Fibroblast of villous mesenchyme (primary cell): ENCODE results near the gene SLC1A2. TPM values are rescaled to one million over a fixed set of nuclear protein-coding genes. Genes with fewer than 3 reads are reported as not detected.

Experiments
- DNase-seq: peaks from one replicate; pipeline ENCODE4 v3.0.0-alpha.2; 2010; ENCODE audit warnings: low read depth
- H3K4me3 ChIP-seq: 2 replicates; pipeline ENCODE4 v1.5.1; 2011; ENCODE audit warnings: low read depth, mild to moderate bottlenecking, low read length
- total RNA-seq: library from RNA; depleted of rRNA; stranded (reverse); fragments of >200 nt; gene quantifications from 2 replicates; pipeline ENCODE4 v1.2.3, GENCODE V29; 2012
- TF ChIP-seq, protein P1 (sequence below): IDR thresholded peaks from 2 replicates; pipeline ENCODE4 v1.5.1; 2012; ENCODE audit warnings: low read depth, mild to moderate bottlenecking, low read length; ENCODE audit not compliant: insufficient read depth

Gene SLC1A2
- total RNA-seq, 1 donor: 23.7 TPM

DNA sequence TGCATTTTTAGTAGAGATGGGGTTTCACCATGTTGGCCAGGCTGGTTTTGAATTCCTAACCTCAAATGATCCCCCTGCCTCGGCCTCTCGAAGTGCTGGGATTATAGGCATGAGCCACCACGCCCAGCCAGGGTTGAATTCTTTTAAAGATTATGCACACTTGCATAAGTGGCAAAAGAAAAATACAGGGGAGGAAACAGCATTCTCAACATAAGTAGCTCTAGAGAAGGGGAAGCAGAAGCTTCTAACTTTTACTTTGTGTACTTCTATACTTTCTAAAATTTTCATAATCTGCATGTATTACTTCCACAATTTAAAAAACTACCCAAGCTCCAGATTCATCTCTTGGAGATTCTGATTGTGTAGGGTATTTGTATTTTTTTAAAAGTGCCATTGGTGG is 108.0 kb downstream of the SLC1A2 start:
- DNase-seq: no peak
- TF ChIP-seq, protein P1, sequence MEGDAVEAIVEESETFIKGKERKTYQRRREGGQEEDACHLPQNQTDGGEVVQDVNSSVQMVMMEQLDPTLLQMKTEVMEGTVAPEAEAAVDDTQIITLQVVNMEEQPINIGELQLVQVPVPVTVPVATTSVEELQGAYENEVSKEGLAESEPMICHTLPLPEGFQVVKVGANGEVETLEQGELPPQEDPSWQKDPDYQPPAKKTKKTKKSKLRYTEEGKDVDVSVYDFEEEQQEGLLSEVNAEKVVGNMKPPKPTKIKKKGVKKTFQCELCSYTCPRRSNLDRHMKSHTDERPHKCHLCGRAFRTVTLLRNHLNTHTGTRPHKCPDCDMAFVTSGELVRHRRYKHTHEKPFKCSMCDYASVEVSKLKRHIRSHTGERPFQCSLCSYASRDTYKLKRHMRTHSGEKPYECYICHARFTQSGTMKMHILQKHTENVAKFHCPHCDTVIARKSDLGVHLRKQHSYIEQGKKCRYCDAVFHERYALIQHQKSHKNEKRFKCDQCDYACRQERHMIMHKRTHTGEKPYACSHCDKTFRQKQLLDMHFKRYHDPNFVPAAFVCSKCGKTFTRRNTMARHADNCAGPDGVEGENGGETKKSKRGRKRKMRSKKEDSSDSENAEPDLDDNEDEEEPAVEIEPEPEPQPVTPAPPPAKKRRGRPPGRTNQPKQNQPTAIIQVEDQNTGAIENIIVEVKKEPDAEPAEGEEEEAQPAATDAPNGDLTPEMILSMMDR: no peak
- H3K4me3 ChIP-seq: no peak overlapping the region

DNA sequence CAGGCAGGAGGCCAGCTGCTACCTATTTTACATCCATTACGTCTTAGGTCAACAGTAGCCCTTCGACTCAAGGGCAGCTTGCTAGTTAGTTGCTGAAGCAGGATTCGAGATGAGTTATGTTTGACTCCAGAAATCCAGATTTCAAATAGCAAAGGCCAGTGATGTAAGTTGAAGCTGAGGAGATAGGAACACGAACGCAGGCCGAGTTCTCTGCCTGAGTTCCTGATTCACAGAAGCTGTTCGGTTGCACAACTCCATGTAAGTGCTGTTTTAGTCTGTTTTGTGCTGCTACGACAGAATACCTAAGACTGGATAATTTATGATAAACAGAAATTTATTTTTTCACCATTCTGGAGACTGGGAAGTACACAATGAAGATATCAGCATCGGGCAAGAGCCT is 111.2 kb downstream of the SLC1A2 start:
- DNase-seq: peak; percentile 68
- no peak overlapping the region for H3K4me3 ChIP-seq
- TF ChIP-seq, protein P1: no peak

DNA sequence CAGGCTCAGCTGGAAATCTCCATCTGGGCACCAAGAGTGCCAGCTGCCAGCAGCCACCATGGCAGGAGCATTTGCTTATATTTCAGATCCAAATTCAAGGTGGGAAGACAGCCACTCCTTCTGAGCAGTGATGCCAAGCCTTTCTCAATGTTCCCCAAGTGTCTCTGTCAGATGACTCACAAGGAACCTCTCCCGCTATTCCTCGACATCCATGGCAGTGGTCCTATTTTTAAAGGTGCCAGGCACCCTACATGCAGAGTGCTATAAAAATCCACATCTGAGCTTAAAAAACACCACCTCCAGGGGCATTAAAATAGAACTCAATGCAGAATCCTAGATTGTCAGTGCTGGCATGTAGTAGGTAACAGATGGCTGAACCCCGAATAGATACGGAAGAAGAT is 112.1 kb downstream of the SLC1A2 start:
- TF ChIP-seq, protein P1: no peak
- no peak for DNase-seq
- no peak overlapping the region for H3K4me3 ChIP-seq

DNA sequence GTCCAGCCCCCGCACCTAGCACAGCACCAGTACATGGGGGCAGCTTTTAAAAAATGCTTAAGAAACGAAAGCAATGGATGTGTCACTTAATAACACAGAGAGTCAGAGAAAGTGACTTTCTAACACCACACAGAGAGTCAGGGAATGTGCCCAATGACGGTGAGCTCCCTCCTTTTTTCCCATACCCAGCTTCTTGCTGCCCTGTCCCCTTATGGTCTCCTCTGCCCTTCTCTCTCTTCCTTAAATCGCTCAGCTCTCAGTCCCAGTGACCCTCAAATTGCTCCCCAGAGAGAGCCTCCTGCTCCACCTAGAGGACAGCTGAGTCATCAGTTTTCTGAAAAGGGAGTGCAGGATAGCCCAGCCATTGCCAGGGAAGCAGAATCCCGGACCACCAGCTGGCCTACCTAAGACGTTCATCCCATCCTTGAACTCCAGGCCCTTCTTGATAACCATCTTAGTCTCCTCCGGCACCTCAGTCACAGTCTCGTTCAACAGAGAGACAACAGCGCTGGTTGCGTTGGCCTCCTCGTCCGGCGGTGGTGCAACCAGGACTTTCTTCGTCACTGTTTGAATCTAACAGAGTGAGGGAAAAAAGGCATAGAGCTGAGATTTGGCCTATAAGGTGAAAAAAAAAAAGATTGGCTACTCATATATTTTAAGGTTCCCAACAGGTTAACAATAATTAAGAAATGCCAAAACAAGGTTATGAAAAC is 113.5 kb downstream of the SLC1A2 start:
- TF ChIP-seq, protein P1: peak; percentile 76
- no peak overlapping the region for H3K4me3 ChIP-seq
- DNase-seq: peak; percentile 68

DNA sequence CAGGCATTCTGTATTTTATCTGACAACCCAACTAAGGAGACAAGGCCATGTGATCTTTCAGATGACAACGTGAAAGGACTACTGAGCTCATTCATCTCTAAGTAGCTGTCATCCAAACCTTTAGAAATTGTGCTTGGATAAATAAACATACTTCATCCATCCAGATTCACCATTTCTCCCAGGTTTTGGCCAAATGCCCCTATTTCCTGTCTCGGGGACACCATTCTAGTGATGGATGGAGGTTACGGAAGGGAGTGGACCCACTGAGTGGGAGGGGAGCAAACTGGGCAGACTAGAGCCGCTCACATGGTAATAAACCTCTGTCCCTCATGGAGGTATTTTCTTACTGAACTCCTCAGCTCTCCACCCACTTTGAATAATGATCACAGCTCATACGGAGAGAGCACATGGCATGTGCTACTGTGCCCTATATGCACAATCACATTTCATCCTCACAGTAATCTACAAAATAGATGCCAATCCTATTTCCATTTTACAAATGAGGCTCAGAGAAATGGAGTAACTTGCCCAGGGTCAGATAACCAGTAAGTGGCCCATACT is 114.4 kb downstream of the SLC1A2 start:
- no peak for DNase-seq
- TF ChIP-seq, protein P1: no peak
- no peak overlapping the region for H3K4me3 ChIP-seq

DNA sequence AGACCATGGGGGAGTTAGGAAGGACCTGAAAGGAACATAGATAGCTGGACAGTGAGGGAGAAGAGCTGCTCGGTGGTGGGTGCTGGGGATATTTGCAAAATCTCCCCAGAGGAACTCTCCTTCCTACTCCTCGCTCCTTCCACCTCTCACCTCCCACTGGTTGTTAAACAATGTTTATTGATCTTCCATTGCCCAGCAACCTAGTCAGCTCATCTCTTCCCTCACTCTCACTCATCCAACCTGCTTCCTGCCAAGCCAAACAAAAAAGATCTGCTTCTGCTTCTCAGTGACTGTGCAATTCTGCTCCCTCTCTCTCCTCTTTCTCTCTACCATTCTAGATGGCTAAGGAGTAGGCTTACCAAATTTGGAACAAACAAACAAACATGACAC is 115.0 kb downstream of the SLC1A2 start:
- H3K4me3 ChIP-seq: no peak overlapping the region
- TF ChIP-seq, protein P1: no peak
- peak; percentile 24 for DNase-seq
